IMR-90 (cell line): ENCODE data around the gene HS6ST2. TPM values are rescaled to one million over a fixed set of nuclear protein-coding genes. Genes with fewer than 3 reads are reported as not detected.

Experiments
- ATAC-seq: fragments of 200-7000 bp; cut with Tn5 transposase; 2 replicates; pipeline ENCODE4 v1.9.1; 2020; ENCODE audit warnings: low read depth, mild to moderate bottlenecking, moderate library complexity
- BruUV-seq: library from RNA; stranded (reverse); fragments of 400-500 nt; replicated peaks from 2 replicates; lab custom pipeline; 2021; lab: Mats Ljungman, UMichigan
- CTCF ChIA-PET: fragments of 300-600 bp; formaldehyde crosslinking; extraction: SDS; loops from one replicate; lab custom pipeline; 2021; ENCODE audit warnings: antibody characterized with exemption; lab: Yijun Ruan, JAX
- POLR2A ChIA-PET: fragments of 300-600 bp; sonication (Branson Sonifier 250); formaldehyde crosslinking; loops from one replicate; lab custom pipeline; 2022; ENCODE audit warnings: antibody characterized with exemption; ENCODE audit not compliant: unreplicated experiment; lab: Charles Lee
- DNase-seq: peaks from one replicate; pipeline ENCODE4 v3.0.0; 2013
- H2AFZ ChIP-seq: replicated peaks from 2 replicates; pipeline ENCODE3; 2013; ENCODE audit warnings: low read length, mild to moderate bottlenecking; ENCODE audit not compliant: poor library complexity
- H2AK5ac ChIP-seq: 2 replicates; pipeline ENCODE4 v1.6.1; 2013; ENCODE audit warnings: low read depth, low read length, inconsistent platforms
- H2AK9ac ChIP-seq: replicated peaks from 2 replicates; pipeline ENCODE3; 2013; ENCODE audit warnings: mild to moderate bottlenecking, low read depth, low read length, moderate library complexity; ENCODE audit not compliant: poor library complexity
- H2BK120ac ChIP-seq: 2 replicates; pipeline ENCODE4 v1.6.1; 2013; ENCODE audit warnings: low read depth, low read length, inconsistent platforms
- H2BK15ac ChIP-seq: 3 replicates; pipeline ENCODE4 v1.6.1; 2013; ENCODE audit warnings: low read depth, low read length, inconsistent platforms
- H2BK20ac ChIP-seq: 2 replicates; pipeline ENCODE4 v1.6.1; 2013; ENCODE audit warnings: low read depth, mild to moderate bottlenecking, inconsistent platforms, low read length, moderate library complexity
- H2BK5ac ChIP-seq: 2 replicates; pipeline ENCODE4 v1.6.1; 2013; ENCODE audit warnings: mild to moderate bottlenecking, low read depth, low read length, inconsistent platforms; ENCODE audit not compliant: poor library complexity, severe bottlenecking
- H3K14ac ChIP-seq: replicated peaks from 2 replicates; pipeline ENCODE4 v1.6.1; 2013; ENCODE audit warnings: low read depth, low read length, inconsistent platforms
- H3K18ac ChIP-seq: 2 replicates; pipeline ENCODE4 v1.6.1; 2013; ENCODE audit warnings: low read depth, low read length, control low read depth
- H3K23ac ChIP-seq: 2 replicates; pipeline ENCODE4 v1.6.1; 2013; ENCODE audit warnings: low read depth, low read length, inconsistent platforms
- H3K27ac ChIP-seq: 2 replicates; pipeline ENCODE4 v1.5.1; 2013; ENCODE audit warnings: mild to moderate bottlenecking, control low read depth, low read length; ENCODE audit not compliant: insufficient read depth
- H3K27me3 ChIP-seq: 2 replicates; pipeline ENCODE4 v1.6.1; 2013; ENCODE audit warnings: low read length; ENCODE audit not compliant: control insufficient read depth, insufficient read depth
- H3K36me3 ChIP-seq: 2 replicates; pipeline ENCODE4 v1.6.1; 2013; ENCODE audit warnings: low read length, mixed read lengths; ENCODE audit not compliant: control insufficient read depth, insufficient read depth
- H3K4ac ChIP-seq: 2 replicates; pipeline ENCODE4 v1.6.1; 2013; ENCODE audit warnings: low read depth, low read length, inconsistent platforms
- H3K4me1 ChIP-seq: 2 replicates; pipeline ENCODE4 v1.6.1; 2013; ENCODE audit warnings: low read length, mixed read lengths; ENCODE audit not compliant: control insufficient read depth, insufficient read depth
- H3K4me2 ChIP-seq: 2 replicates; pipeline ENCODE4 v1.6.1; 2013; ENCODE audit warnings: low read depth, mild to moderate bottlenecking, control low read depth, low read length, moderate library complexity
- H3K4me3 ChIP-seq: 2 replicates; pipeline ENCODE4 v1.5.1; 2013; ENCODE audit warnings: low read depth, mild to moderate bottlenecking, control low read depth, low read length, moderate library complexity; ENCODE audit not compliant: insufficient read depth
- H3K56ac ChIP-seq: 2 replicates; pipeline ENCODE4 v1.6.1; 2013; ENCODE audit warnings: low read length, inconsistent platforms; ENCODE audit not compliant: insufficient read depth; ENCODE audit errors: extremely low read depth
- H3K79me1 ChIP-seq, 2 experiments: 2 replicates each; pipeline ENCODE4 v1.6.1; 2013; ENCODE audit warnings: low read length in 2 of 2, inconsistent platforms in 1 of 2, low read depth in 1 of 2
- H3K9ac ChIP-seq: 2 replicates; pipeline ENCODE4 v1.6.1; 2013; ENCODE audit warnings: low read depth, low read length, control low read depth
- H3K9me1 ChIP-seq: 2 replicates; pipeline ENCODE4 v1.6.1; 2013; ENCODE audit warnings: low read length, inconsistent platforms; ENCODE audit not compliant: insufficient read depth
- H3K9me3 ChIP-seq: 2 replicates; pipeline ENCODE4 v1.6.1; 2013; ENCODE audit warnings: low read length; ENCODE audit not compliant: control insufficient read depth, insufficient read depth
- H4K20me1 ChIP-seq: 2 replicates; pipeline ENCODE4 v1.6.1; 2013; ENCODE audit warnings: low read length, inconsistent platforms; ENCODE audit not compliant: insufficient read depth
- H4K5ac ChIP-seq: 2 replicates; pipeline ENCODE4 v1.6.1; 2013; ENCODE audit warnings: mild to moderate bottlenecking, low read depth, low read length, control low read depth
- H4K8ac ChIP-seq, 2 experiments: 2 replicates each; pipeline ENCODE4 v1.6.1; 2013; ENCODE audit warnings: low read depth in 2 of 2, low read length in 2 of 2, control low read depth in 1 of 2, inconsistent platforms in 1 of 2
- H4K91ac ChIP-seq: 2 replicates; pipeline ENCODE4 v1.6.1; 2013; ENCODE audit warnings: low read depth, low read length, inconsistent platforms; ENCODE audit not compliant: insufficient read depth
- BHLHE40 ChIP-seq: fragments of 150-350 bp; IDR thresholded peaks from 2 replicates; pipeline ENCODE4 v1.6.1; 2016; ENCODE audit warnings: mild to moderate bottlenecking, low read depth, low read length
- CEBPB ChIP-seq: IDR thresholded peaks from 2 replicates; pipeline ENCODE4 v1.6.1; 2012; ENCODE audit warnings: low read depth, low read length, improper control_type of control experiment
- CHD1 ChIP-seq: IDR thresholded peaks from 2 replicates; pipeline ENCODE4 v1.6.1; 2012; ENCODE audit warnings: low read depth, low read length, improper control_type of control experiment
- FOS ChIP-seq: fragments of 150-350 bp; IDR thresholded peaks from 2 replicates; pipeline ENCODE4 v1.6.1; 2016; ENCODE audit warnings: low read depth, low read length
- MAFK ChIP-seq: IDR thresholded peaks from 2 replicates; pipeline ENCODE4 v1.6.1; 2012; ENCODE audit warnings: low read depth, low read length, improper control_type of control experiment
- MAZ ChIP-seq: IDR thresholded peaks from 2 replicates; pipeline ENCODE4 v1.6.1; 2012; ENCODE audit warnings: low read depth, mild to moderate bottlenecking, low read length, improper control_type of control experiment, moderate library complexity, borderline replicate concordance
- MXI1 ChIP-seq: IDR thresholded peaks from 2 replicates; pipeline ENCODE4 v1.6.1; 2012; ENCODE audit warnings: low read depth, mild to moderate bottlenecking, low read length, moderate library complexity, borderline replicate concordance
- NFE2L2 ChIP-seq: fragments of 150-350 bp; IDR thresholded peaks from 2 replicates; pipeline ENCODE4 v1.6.1; 2016; ENCODE audit warnings: low read depth, mild to moderate bottlenecking, low read length
- POLR2A ChIP-seq: IDR thresholded peaks from 2 replicates; pipeline ENCODE4 v1.6.1; 2012; ENCODE audit warnings: mild to moderate bottlenecking, low read depth, low read length
- RAD21 ChIP-seq: IDR thresholded peaks from 2 replicates; pipeline ENCODE4 v1.6.1; 2012; ENCODE audit warnings: low read length, improper control_type of control experiment
- RCOR1 ChIP-seq: IDR thresholded peaks from 2 replicates; pipeline ENCODE4 v1.6.1; 2012; ENCODE audit warnings: mild to moderate bottlenecking, low read length, improper control_type of control experiment; ENCODE audit not compliant: insufficient replicate concordance
- RFX5 ChIP-seq: IDR thresholded peaks from 2 replicates; pipeline ENCODE4 v1.8.0; 2012; ENCODE audit warnings: low read depth, mild to moderate bottlenecking, low read length, moderate library complexity
- SMC3 ChIP-seq: fragments of 150-350 bp; IDR thresholded peaks from 2 replicates; pipeline ENCODE4 v1.6.1; 2016; ENCODE audit warnings: low read depth, mild to moderate bottlenecking, antibody characterized with exemption, low read length, moderate library complexity
- WGBS, 2 experiments: methylation state at CpG; one replicate each; pipeline versions ENCODE4 v1.1.5 to v1.1.7; 2013; ENCODE audit warnings: missing lambda C conversion rate in 2 of 2; ENCODE audit not compliant: insufficient read length in 1 of 2; ENCODE audit errors: extremely low coverage in 2 of 2; 5-methylcytosine and 5-hydroxymethylcytosine counted together
- dilution Hi-C: fragments of 300-500 bp; cut with HindIII; formaldehyde crosslinking; loops from one replicate; pipeline ENCODE4 v1.14.3; 2018; ENCODE audit warnings: low sequenced_read_pairs; ENCODE audit not compliant: unreplicated experiment
- in situ Hi-C: fragments of 300-500 bp; cut with MboI; formaldehyde crosslinking; loops from 3 replicates; pipeline ENCODE4 v1.14.3; 2019; ENCODE audit warnings: low sequenced_read_pairs, inconsistent platforms, mixed read lengths
- intact Hi-C: fragments of 100-400 bp; cut with micrococcal nuclease; formaldehyde crosslinking; loops from 2 replicates; pipeline ENCODE4 v1.10.0; 2022
- polyA plus RNA-seq, 3 experiments: library from polyadenylated mRNA; depleted of rRNA; stranded (reverse); fragments of >200 nt; gene quantifications; 2 replicates each; pipeline ENCODE4 v1.2.3, GENCODE V29; 2012; ENCODE audit warnings: low replicate concordance in 1 of 3
- total RNA-seq: library from RNA; depleted of rRNA; stranded (reverse); fragments of >200 nt; gene quantifications from 2 replicates; pipeline ENCODE4 v1.2.3, GENCODE V29; 2012
- TF ChIP-seq, protein P1 (sequence below): fragments of 150-350 bp; IDR thresholded peaks from 2 replicates; pipeline ENCODE4 v1.6.1; 2016; ENCODE audit warnings: low read depth, mild to moderate bottlenecking, low read length, moderate library complexity, borderline replicate concordance
- TF ChIP-seq, protein P2 (sequence below): fragments of 150-350 bp; IDR thresholded peaks from 2 replicates; pipeline ENCODE4 v1.6.1; 2017; ENCODE audit warnings: mild to moderate bottlenecking, antibody characterized with exemption, low read length, low read depth
- TF ChIP-seq, protein P3 (sequence below): conservative IDR thresholded peaks from 2 replicates; pipeline ENCODE4 v1.5.1; 2012; ENCODE audit warnings: mild to moderate bottlenecking, low read depth, low read length, improper control_type of control experiment

HS6ST2 gene
- total and polyA plus RNA-seq, 2 of the 4 experiments (the other 2 are of a cell fraction), result not detected

DNA sequence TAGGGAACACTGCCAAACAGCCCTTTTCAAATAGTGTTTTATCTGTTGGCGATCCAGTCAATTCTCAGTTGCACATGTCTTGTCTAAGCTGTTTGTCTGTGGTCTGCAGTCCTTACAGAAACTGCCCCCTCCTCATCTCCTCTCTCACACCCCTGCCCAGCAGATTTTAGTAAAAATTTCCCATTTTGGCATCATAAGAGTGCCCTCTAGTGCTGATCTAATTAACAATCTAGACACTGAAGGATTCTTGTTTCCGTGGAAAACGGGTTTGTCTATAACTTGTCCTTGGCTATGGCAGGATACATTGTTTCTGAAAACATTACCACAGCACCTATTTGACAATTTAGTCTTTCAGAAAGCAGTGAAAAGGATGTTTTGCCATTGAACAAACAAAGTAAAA, 242.4 kb downstream of the HS6ST2 start:
- dilution Hi-C loops (no loop called here), intact Hi-C loops (no loop called here), in situ Hi-C loops (no loop called here)
- ChIA-PET POLR2A (no interaction called here), CTCF (no interaction called here)
- Histone ChIP-seq H2AK9ac (no peak overlapping the region), H3K36me3 (no peaks in the 10 kb centered on the region), H3K27ac (no peak overlapping the region), H2BK15ac (no peak overlapping the region), H3K27me3 (no peaks in the 10 kb centered on the region; the same call in none of the 2 replicates), H3K9me3 (peaks cover 6% of the 10 kb centered on the region), H3K4ac (no peak overlapping the region), H3K4me3 (no peak overlapping the region), H3K23ac (no peak overlapping the region), H4K91ac (no peak overlapping the region), H3K56ac (no peak overlapping the region), H2AFZ (no peak overlapping the region), H2AK5ac (no peak overlapping the region), H2BK120ac (no peak overlapping the region), H3K9ac (no peak overlapping the region), H3K4me2 (no peak overlapping the region), H3K4me1 (no peaks in the 10 kb centered on the region), H3K9me1 (no peaks in the 10 kb centered on the region), H3K14ac (no peak overlapping the region), H2BK20ac (no peak overlapping the region), H4K5ac (no peak overlapping the region), H3K79me1 (no peaks in the 10 kb centered on the region), H4K20me1 (no peaks in the 10 kb centered on the region), H4K8ac (no peak overlapping the region), H3K18ac (no peak overlapping the region), H2BK5ac (no peak overlapping the region)
- ATAC-seq (no peak), DNase-seq (no peak)
- no peak for TF ChIP-seq RAD21
- TF ChIP-seq MAFK, result no peak
- TF ChIP-seq POLR2A, result no peak
- TF ChIP-seq BHLHE40, result no peak
- no peak for TF ChIP-seq CEBPB
- no peak for TF ChIP-seq SMC3
- no peak for TF ChIP-seq MAZ
- TF ChIP-seq, protein P1, sequence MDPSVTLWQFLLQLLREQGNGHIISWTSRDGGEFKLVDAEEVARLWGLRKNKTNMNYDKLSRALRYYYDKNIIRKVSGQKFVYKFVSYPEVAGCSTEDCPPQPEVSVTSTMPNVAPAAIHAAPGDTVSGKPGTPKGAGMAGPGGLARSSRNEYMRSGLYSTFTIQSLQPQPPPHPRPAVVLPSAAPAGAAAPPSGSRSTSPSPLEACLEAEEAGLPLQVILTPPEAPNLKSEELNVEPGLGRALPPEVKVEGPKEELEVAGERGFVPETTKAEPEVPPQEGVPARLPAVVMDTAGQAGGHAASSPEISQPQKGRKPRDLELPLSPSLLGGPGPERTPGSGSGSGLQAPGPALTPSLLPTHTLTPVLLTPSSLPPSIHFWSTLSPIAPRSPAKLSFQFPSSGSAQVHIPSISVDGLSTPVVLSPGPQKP, result no peak
- TF ChIP-seq RFX5, result no peak
- no peak for TF ChIP-seq MXI1
- TF ChIP-seq, protein P2, sequence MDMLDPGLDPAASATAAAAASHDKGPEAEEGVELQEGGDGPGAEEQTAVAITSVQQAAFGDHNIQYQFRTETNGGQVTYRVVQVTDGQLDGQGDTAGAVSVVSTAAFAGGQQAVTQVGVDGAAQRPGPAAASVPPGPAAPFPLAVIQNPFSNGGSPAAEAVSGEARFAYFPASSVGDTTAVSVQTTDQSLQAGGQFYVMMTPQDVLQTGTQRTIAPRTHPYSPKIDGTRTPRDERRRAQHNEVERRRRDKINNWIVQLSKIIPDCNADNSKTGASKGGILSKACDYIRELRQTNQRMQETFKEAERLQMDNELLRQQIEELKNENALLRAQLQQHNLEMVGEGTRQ, result no peak
- TF ChIP-seq NFE2L2, result no peak
- TF ChIP-seq, protein P3, sequence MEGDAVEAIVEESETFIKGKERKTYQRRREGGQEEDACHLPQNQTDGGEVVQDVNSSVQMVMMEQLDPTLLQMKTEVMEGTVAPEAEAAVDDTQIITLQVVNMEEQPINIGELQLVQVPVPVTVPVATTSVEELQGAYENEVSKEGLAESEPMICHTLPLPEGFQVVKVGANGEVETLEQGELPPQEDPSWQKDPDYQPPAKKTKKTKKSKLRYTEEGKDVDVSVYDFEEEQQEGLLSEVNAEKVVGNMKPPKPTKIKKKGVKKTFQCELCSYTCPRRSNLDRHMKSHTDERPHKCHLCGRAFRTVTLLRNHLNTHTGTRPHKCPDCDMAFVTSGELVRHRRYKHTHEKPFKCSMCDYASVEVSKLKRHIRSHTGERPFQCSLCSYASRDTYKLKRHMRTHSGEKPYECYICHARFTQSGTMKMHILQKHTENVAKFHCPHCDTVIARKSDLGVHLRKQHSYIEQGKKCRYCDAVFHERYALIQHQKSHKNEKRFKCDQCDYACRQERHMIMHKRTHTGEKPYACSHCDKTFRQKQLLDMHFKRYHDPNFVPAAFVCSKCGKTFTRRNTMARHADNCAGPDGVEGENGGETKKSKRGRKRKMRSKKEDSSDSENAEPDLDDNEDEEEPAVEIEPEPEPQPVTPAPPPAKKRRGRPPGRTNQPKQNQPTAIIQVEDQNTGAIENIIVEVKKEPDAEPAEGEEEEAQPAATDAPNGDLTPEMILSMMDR, result no peak
- no peak for TF ChIP-seq RCOR1
- TF ChIP-seq FOS, result no peak
- no peak for TF ChIP-seq CHD1
- BruUV-seq, result no TSS peak
- no CpG with 5 or more reads among the region's 3 CpGs for WGBS, 2 experiments
